SK-N-SH (cell line): ENCODE measurements around the gene CDC42SE1. TPM values are rescaled to one million over a fixed set of nuclear protein-coding genes. Genes with fewer than 3 reads are reported as not detected.

Source experiments
- CTCF ChIA-PET: fragments of 300-600, 350-600 bp; formaldehyde crosslinking; extraction: SDS; loops from one replicate; lab custom pipeline; 2021; lab: Yijun Ruan, JAX
- POLR2A ChIA-PET: fragments of 350-600 bp; sonication (Branson Sonifier 250); formaldehyde crosslinking; extraction: SDS; loops from one replicate; lab custom pipeline; 2020; ENCODE audit warnings: antibody characterized with exemption, inconsistent platforms; lab: Yijun Ruan, JAX
- DNase-seq: peaks from one replicate; pipeline ENCODE4 v3.0.0; 2012
- H2AFZ ChIP-seq: fragments of 200-600 bp; sonication (generic); 2 replicates; pipeline ENCODE4 v1.8.1; 2016; ENCODE audit warnings: antibody characterized with exemption, mild to moderate bottlenecking, low read depth
- H3F3A ChIP-seq: fragments of 200-600 bp; sonication (generic); replicated peaks from 2 replicates; pipeline ENCODE3; 2016; ENCODE audit warnings: antibody characterized with exemption, mild to moderate bottlenecking; ENCODE audit not compliant: insufficient read depth
- H3K27ac ChIP-seq, 2 experiments: fragments of 200-500 bp in 1 of 2; fragments of 200-600 bp in 1 of 2; sonication (Bioruptor generic) in 1 of 2; sonication (generic), shearing (Covaris generic) in 1 of 2; 2 replicates each; pipeline versions ENCODE4 v1.5.1 to v1.6.1; 2014 to 2016; ENCODE audit warnings: low read depth in 2 of 2, inconsistent platforms in 1 of 2, low read length in 1 of 2, mild to moderate bottlenecking in 1 of 2, mixed read lengths in 1 of 2
- H3K27me3 ChIP-seq: fragments of 200-600 bp; sonication (generic), shearing (Covaris generic); 2 replicates; pipeline ENCODE4 v1.6.1; 2016; ENCODE audit warnings: mixed run types; ENCODE audit not compliant: insufficient read depth
- H3K36me3 ChIP-seq, 2 experiments: fragments of 200-500 bp in 1 of 2; fragments of 200-600 bp in 1 of 2; sonication (Bioruptor generic) in 1 of 2; sonication (generic) in 1 of 2; replicated peaks in 1 of 2; 2 replicates each; pipeline versions ENCODE3 to v1.5.1; 2014 to 2016; ENCODE audit warnings: low read length in 1 of 2, mild to moderate bottlenecking in 1 of 2; ENCODE audit not compliant: insufficient read depth in 2 of 2, control insufficient read depth in 1 of 2
- H3K4me1 ChIP-seq, 2 experiments: fragments of 200-500 bp in 1 of 2; fragments of 200-600 bp in 1 of 2; sonication (Bioruptor generic) in 1 of 2; sonication (generic), shearing (Covaris generic) in 1 of 2; 2 replicates each; pipeline versions ENCODE4 v1.5.1 to v1.6.1; 2014 to 2016; ENCODE audit warnings: low read depth in 1 of 2, low read length in 1 of 2, mixed run types in 1 of 2; ENCODE audit not compliant: insufficient read depth in 2 of 2, control insufficient read depth in 1 of 2
- H3K4me2 ChIP-seq: fragments of 200-600 bp; sonication (generic), shearing (Covaris generic); 2 replicates; pipeline ENCODE4 v1.6.1; 2017; ENCODE audit warnings: mixed run types
- H3K4me3 ChIP-seq, 2 experiments: fragments of 200-500 bp in 1 of 2; fragments of 200-600 bp in 1 of 2; sonication (Bioruptor generic) in 1 of 2; sonication (generic), shearing (Covaris generic) in 1 of 2; 2 replicates each; pipeline versions ENCODE4 v1.5.1 to v1.8.1; 2014 to 2016; ENCODE audit warnings: low read depth in 2 of 2, inconsistent platforms in 1 of 2, low read length in 1 of 2, mild to moderate bottlenecking in 1 of 2, mixed read lengths in 1 of 2, moderate library complexity in 1 of 2
- H3K79me2 ChIP-seq: fragments of 200-600 bp; sonication (generic); 2 replicates; pipeline ENCODE4 v1.8.1; 2017; ENCODE audit warnings: mild to moderate bottlenecking; ENCODE audit not compliant: insufficient read depth
- H3K9ac ChIP-seq: fragments of 200-600 bp; sonication (generic); 2 replicates; pipeline ENCODE4 v1.6.1; 2017; ENCODE audit warnings: mixed run types
- H3K9me2 ChIP-seq: fragments of 200-600 bp; sonication (generic); 2 replicates; pipeline ENCODE4 v1.6.1; 2017; ENCODE audit warnings: mixed run types
- H3K9me3 ChIP-seq: fragments of 200-600 bp; sonication (generic); 2 replicates; pipeline ENCODE4 v1.6.1; 2017; ENCODE audit warnings: mixed run types, mild to moderate bottlenecking, moderate library complexity
- H4K20me1 ChIP-seq: fragments of 200-600 bp; sonication (generic); 2 replicates; pipeline ENCODE4 v1.6.1; 2017; ENCODE audit warnings: mild to moderate bottlenecking, mixed run types; ENCODE audit not compliant: insufficient read depth
- CHD2 ChIP-seq: fragments of 150-350 bp; IDR thresholded peaks from 2 replicates; pipeline ENCODE4 v1.6.1; 2018; ENCODE audit warnings: low read length; ENCODE audit not compliant: partially characterized antibody
- EP300 ChIP-seq, 2 experiments: IDR thresholded peaks; 2 replicates each; pipeline versions ENCODE4 v1.4.0 to v1.6.1; 2012; ENCODE audit warnings: borderline replicate concordance in 1 of 2, low read depth in 1 of 2, low read length in 1 of 2
- FOXM1 ChIP-seq: IDR thresholded peaks from 2 replicates; pipeline ENCODE4 v1.4.0; 2012; ENCODE audit warnings: low read depth, mild to moderate bottlenecking
- GATA2 ChIP-seq: sonication (generic); formaldehyde crosslinking; IDR thresholded peaks from 2 replicates; pipeline ENCODE4 v1.5.0; 2020; ENCODE audit warnings: mild to moderate bottlenecking, missing genetic modification reagents
- JUND ChIP-seq: IDR thresholded peaks from 2 replicates; pipeline ENCODE4 v1.4.0; 2012
- MEF2A ChIP-seq: IDR thresholded peaks from 2 replicates; pipeline ENCODE4 v1.4.0; 2012; ENCODE audit warnings: low read depth, borderline replicate concordance
- NFIC ChIP-seq: IDR thresholded peaks from 2 replicates; pipeline ENCODE4 v1.4.0; 2012; ENCODE audit warnings: borderline replicate concordance
- POLR2AphosphoS5 ChIP-seq: IDR thresholded peaks from 2 replicates; pipeline ENCODE4 v1.6.1; 2012; ENCODE audit warnings: low read depth, low read length
- RAD21 ChIP-seq: IDR thresholded peaks from 2 replicates; pipeline ENCODE4 v1.6.1; 2012; ENCODE audit warnings: mild to moderate bottlenecking, low read length
- RCOR1 ChIP-seq: fragments of 150-350 bp; IDR thresholded peaks from 2 replicates; pipeline ENCODE4 v1.6.1; 2017; ENCODE audit warnings: antibody characterized with exemption, low read length
- SMC3 ChIP-seq: IDR thresholded peaks from 2 replicates; pipeline ENCODE4 v1.6.1; 2012; ENCODE audit warnings: low read depth, low read length, improper control_type of control experiment
- TAF1 ChIP-seq: IDR thresholded peaks from 2 replicates; pipeline ENCODE4 v1.6.1; 2012; ENCODE audit warnings: low read depth, mild to moderate bottlenecking, low read length, moderate library complexity, borderline replicate concordance
- TCF12 ChIP-seq: IDR thresholded peaks from 2 replicates; pipeline ENCODE4 v1.4.0; 2012
- WGBS: methylation state at CpG from one replicate; pipeline ENCODE4 v1.1.6; 2017; ENCODE audit warnings: low lambda C conversion rate; 5-methylcytosine and 5-hydroxymethylcytosine counted together
- polyA plus RNA-seq, 3 experiments: library from polyadenylated mRNA; depleted of rRNA; stranded (reverse); fragments of >200 nt; gene quantifications; 2 replicates each; pipeline ENCODE4 v1.2.3, GENCODE V29; 2012
- TF ChIP-seq, protein P1 (sequence below): IDR thresholded peaks from 2 replicates; pipeline ENCODE4 v1.4.0; 2012; ENCODE audit warnings: low read depth
- TF ChIP-seq, protein P2 (sequence below): fragments of 150-350 bp; IDR thresholded peaks from 2 replicates; pipeline ENCODE4 v1.6.1; 2016; ENCODE audit warnings: mild to moderate bottlenecking, low read depth, low read length
- TF ChIP-seq, protein P3 (sequence below): IDR thresholded peaks from 2 replicates; pipeline ENCODE4 v1.4.0; 2012; ENCODE audit warnings: low read depth, borderline replicate concordance
- TF ChIP-seq, protein P4 (sequence below): IDR thresholded peaks from 2 replicates; pipeline ENCODE4; 2012

CDC42SE1 gene
- polyA plus RNA-seq, 1 of the 3 experiments (the other 2 are of a cell fraction), result 47.8 TPM

DNA sequence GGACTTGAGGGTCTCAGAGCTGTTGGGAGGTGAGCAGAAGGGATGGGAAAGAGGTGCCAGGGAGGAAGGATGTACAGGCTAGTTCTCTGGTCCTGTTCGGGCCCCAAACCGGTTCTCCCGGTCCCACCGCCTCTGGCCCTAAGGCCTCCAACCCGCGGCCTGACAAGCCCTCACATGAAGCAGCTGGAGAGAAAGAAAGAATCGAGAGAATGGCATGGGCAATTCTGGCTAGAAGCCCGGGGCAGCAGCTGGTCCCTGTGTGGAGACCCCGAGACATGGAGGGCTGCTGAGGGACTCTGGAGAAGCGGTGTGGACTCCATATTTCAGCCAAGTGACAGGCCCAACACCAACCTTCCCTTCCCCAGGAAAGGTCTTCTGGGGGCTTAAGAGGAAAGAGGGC, 730 bp downstream of the CDC42SE1 start:
- peak overlapping the region; percentile 91 for H3K4me2 ChIP-seq
- POLR2A ChIA-PET, result interaction anchor here (1.9 to 2.9 kb wide), 3 partner anchors 7 to 52 kb away, joined by 6 to 24 read pairs (median 9); partner anchors contain the start of genes C1orf56 and MINDY1
- H3K27me3 ChIP-seq, result no peaks in the 10 kb centered on the region
- H3F3A ChIP-seq, result peaks cover 29% of the 10 kb centered on the region
- H3K9me3 ChIP-seq, result no peaks in the 10 kb centered on the region
- peaks cover 30 to 32% of the 10 kb centered on the region in 2 experiments for H3K36me3 ChIP-seq
- peaks cover 36% of the 10 kb centered on the region for H4K20me1 ChIP-seq
- peak overlapping the region; percentile 79 to 81 for H3K4me3 ChIP-seq
- TF ChIP-seq, protein P1, sequence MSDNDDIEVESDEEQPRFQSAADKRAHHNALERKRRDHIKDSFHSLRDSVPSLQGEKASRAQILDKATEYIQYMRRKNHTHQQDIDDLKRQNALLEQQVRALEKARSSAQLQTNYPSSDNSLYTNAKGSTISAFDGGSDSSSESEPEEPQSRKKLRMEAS, result no peak
- TF ChIP-seq, protein P2, sequence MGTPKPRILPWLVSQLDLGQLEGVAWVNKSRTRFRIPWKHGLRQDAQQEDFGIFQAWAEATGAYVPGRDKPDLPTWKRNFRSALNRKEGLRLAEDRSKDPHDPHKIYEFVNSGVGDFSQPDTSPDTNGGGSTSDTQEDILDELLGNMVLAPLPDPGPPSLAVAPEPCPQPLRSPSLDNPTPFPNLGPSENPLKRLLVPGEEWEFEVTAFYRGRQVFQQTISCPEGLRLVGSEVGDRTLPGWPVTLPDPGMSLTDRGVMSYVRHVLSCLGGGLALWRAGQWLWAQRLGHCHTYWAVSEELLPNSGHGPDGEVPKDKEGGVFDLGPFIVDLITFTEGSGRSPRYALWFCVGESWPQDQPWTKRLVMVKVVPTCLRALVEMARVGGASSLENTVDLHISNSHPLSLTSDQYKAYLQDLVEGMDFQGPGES, result no peak
- TF ChIP-seq RAD21, result no peak
- TF ChIP-seq, protein P3, sequence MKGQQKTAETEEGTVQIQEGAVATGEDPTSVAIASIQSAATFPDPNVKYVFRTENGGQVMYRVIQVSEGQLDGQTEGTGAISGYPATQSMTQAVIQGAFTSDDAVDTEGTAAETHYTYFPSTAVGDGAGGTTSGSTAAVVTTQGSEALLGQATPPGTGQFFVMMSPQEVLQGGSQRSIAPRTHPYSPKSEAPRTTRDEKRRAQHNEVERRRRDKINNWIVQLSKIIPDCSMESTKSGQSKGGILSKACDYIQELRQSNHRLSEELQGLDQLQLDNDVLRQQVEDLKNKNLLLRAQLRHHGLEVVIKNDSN, result no peak
- no peak for TF ChIP-seq EP300 (IDR thresholded peaks at IDR 0.05; ENCODE audit: borderline replicate concordance in 1 of 2, low read depth in 1 of 2, low read length in 1 of 2)
- no peak for TF ChIP-seq CHD2
- TF ChIP-seq, protein P4, sequence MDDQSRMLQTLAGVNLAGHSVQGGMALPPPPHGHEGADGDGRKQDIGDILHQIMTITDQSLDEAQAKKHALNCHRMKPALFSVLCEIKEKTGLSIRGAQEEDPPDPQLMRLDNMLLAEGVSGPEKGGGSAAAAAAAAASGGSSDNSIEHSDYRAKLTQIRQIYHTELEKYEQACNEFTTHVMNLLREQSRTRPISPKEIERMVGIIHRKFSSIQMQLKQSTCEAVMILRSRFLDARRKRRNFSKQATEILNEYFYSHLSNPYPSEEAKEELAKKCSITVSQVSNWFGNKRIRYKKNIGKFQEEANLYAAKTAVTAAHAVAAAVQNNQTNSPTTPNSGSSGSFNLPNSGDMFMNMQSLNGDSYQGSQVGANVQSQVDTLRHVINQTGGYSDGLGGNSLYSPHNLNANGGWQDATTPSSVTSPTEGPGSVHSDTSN, result no peak
- TF ChIP-seq NFIC, result no peak
- no peak for TF ChIP-seq POLR2AphosphoS5
- TF ChIP-seq FOXM1, result no peak
- peak overlapping the region; percentile 93 for H3K9ac ChIP-seq
- H3K79me2 ChIP-seq, result peaks cover 88% of the 10 kb centered on the region
- H3K9me2 ChIP-seq, result no peaks in the 10 kb centered on the region
- CTCF ChIA-PET, result interaction anchor here (0.6 to 7.4 kb wide), 12 partner anchors 10 to 468 kb away, joined by 3 to 67 read pairs (median 6); partner anchors contain the start of genes C1orf56, GABPB2, MINDY1 and TNFAIP8L2
- 0% methylated on average over 4 of the region's 10 CpGs for WGBS
- peaks cover 7 to 27% of the 10 kb centered on the region in 2 experiments; a peak in 3 of 4 replicates for H3K4me1 ChIP-seq
- DNase-seq, result peak; percentile 53
- peak overlapping the region; percentile 99 for H3K27ac ChIP-seq
- no peak overlapping the region; the same call in 1 of the 2 replicates for H2AFZ ChIP-seq

DNA sequence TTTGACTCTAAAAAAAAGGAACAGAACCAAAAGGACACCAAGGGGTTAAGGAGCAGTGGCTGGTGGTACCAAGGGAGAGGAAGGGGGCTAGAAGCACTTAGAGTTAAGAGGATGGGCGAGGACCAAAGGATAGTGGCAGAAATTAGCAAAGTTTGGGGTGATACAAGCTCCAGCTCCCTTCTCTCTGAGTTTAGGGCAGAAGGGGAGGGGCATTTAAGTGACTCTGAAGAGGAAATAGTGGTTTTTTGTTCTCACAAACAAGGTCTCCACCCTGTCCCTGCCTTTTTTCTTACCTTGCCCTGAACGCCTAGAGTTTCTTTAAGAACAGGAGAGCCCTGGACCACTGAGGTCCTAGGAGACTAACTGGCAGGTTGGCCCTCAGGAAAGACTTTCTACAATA, 3.3 kb downstream of the CDC42SE1 start:
- TF ChIP-seq EP300 (IDR thresholded peaks at IDR 0.05; ENCODE audit: borderline replicate concordance in 1 of 2, low read depth in 1 of 2, low read length in 1 of 2), result no peak
- no peak for TF ChIP-seq TAF1
- no peak for TF ChIP-seq RCOR1
- no peak for TF ChIP-seq GATA2
- TF ChIP-seq, protein P2, result no peak
- no peak for TF ChIP-seq CHD2
- TF ChIP-seq, protein P4, result no peak
- TF ChIP-seq MEF2A, result no peak
- TF ChIP-seq SMC3, result no peak
- TF ChIP-seq JUND, result no peak
- no peak for TF ChIP-seq TCF12
- Histone ChIP-seq H3K9ac (no peak overlapping the region), H3K4me1 (peaks cover 7 to 23% of the 10 kb centered on the region in 2 experiments; a peak in 3 of 4 replicates), H2AFZ (no peak overlapping the region), H3K4me3 (no peak overlapping the region), H3K27ac (no peak overlapping the region), H4K20me1 (peaks cover 36% of the 10 kb centered on the region), H3K36me3 (peaks cover 51 to 55% of the 10 kb centered on the region in 2 experiments), H3K4me2 (peak overlapping the region; percentile 91), H3K79me2 (peaks cover 63% of the 10 kb centered on the region), H3K9me3 (no peaks in the 10 kb centered on the region), H3F3A (peaks cover 29% of the 10 kb centered on the region), H3K27me3 (no peaks in the 10 kb centered on the region), H3K9me2 (no peaks in the 10 kb centered on the region)
- ChIA-PET CTCF (interaction anchor here (7.4 kb wide), 1 partner anchor 8 kb away, joined by 67 read pairs; the partner anchor contains the start of gene C1orf56), POLR2A (no interaction called here)
- no peak for DNase-seq
- WGBS, result 88% methylated on average over 2 of the region's 2 CpGs
